Liver (tissue), 9 donors: ENCODE measurements around the gene EFCAB11. TPM values are rescaled to one million over a fixed set of nuclear protein-coding genes. Genes with fewer than 3 reads are reported as not detected.

Source experiments
- DNase-seq: peaks from one replicate; pipeline ENCODE4 v3.0.0-alpha.2; 2017; ENCODE audit warnings: low spot score
- H3K27ac ChIP-seq, 2 donors: one replicate each; pipeline ENCODE4 v1.7.0; 2013; ENCODE audit warnings: inconsistent platforms in 2 of 2, low read length in 2 of 2, control low read depth in 1 of 2, low read depth in 1 of 2, mild to moderate bottlenecking in 1 of 2
- H3K27me3 ChIP-seq, 4 donors: one replicate each; pipeline versions ENCODE4 v1.6.1 to v1.7.0; 2013; ENCODE audit warnings: low read length in 3 of 4, inconsistent platforms in 1 of 4, mild to moderate bottlenecking in 1 of 4, moderate library complexity in 1 of 4; ENCODE audit not compliant: control insufficient read depth in 4 of 4, insufficient read depth in 4 of 4
- H3K36me3 ChIP-seq, 4 donors: one replicate each; pipeline versions ENCODE4 v1.6.1 to v1.7.0; 2013; ENCODE audit warnings: low read length in 3 of 4, mild to moderate bottlenecking in 3 of 4, low read depth in 1 of 4, moderate library complexity in 1 of 4; ENCODE audit not compliant: control insufficient read depth in 4 of 4, insufficient read depth in 3 of 4
- H3K4me1 ChIP-seq, 4 donors: one replicate each; pipeline versions ENCODE4 v1.6.1 to v1.7.0; 2013; ENCODE audit warnings: low read length in 3 of 4, mild to moderate bottlenecking in 3 of 4, moderate library complexity in 1 of 4; ENCODE audit not compliant: control insufficient read depth in 4 of 4, insufficient read depth in 4 of 4
- H3K4me3 ChIP-seq, 3 donors: one replicate each; pipeline versions ENCODE4 v1.6.1 to v1.7.0; 2013; ENCODE audit warnings: low read length in 3 of 3, control low read depth in 1 of 3, low read depth in 1 of 3, mild to moderate bottlenecking in 1 of 3
- H3K9ac ChIP-seq, 2 donors: one replicate each; pipeline ENCODE4 v1.7.0; 2013; ENCODE audit warnings: low read length in 2 of 2, mild to moderate bottlenecking in 2 of 2, moderate library complexity in 2 of 2, control low read depth in 1 of 2, low read depth in 1 of 2
- H3K9me3 ChIP-seq, 4 donors: one replicate each; pipeline versions ENCODE4 v1.6.1 to v1.7.0; 2013; ENCODE audit warnings: low read length in 3 of 4; ENCODE audit not compliant: control insufficient read depth in 4 of 4
- ATF3 ChIP-seq: IDR thresholded peaks from 2 replicates; pipeline ENCODE4 v1.6.1; 2016; ENCODE audit warnings: antibody characterized with exemption
- EGR1 ChIP-seq, 2 donors: IDR thresholded peaks; 2 replicates each; pipeline ENCODE4 v1.6.1; 2016 to 2018; ENCODE audit warnings: antibody characterized with exemption in 2 of 2, low read depth in 2 of 2
- FOXA1 ChIP-seq: IDR thresholded peaks from 2 replicates; pipeline ENCODE4 v1.6.1; 2016; ENCODE audit warnings: antibody characterized with exemption
- FOXA2 ChIP-seq: IDR thresholded peaks from 2 replicates; pipeline ENCODE4 v1.6.1; 2016; ENCODE audit warnings: antibody characterized with exemption
- HNF4A ChIP-seq, 2 donors: conservative IDR thresholded peaks; 2 replicates each; pipeline ENCODE4 v1.6.1; 2016; ENCODE audit warnings: antibody characterized with exemption in 2 of 2, mild to moderate bottlenecking in 2 of 2
- HNF4G ChIP-seq: IDR thresholded peaks from 2 replicates; pipeline ENCODE4 v1.6.1; 2016; ENCODE audit warnings: antibody characterized with exemption
- JUND ChIP-seq, 2 donors: IDR thresholded peaks; 2 replicates each; pipeline ENCODE4 v1.6.1; 2016; ENCODE audit warnings: antibody characterized with exemption in 2 of 2
- MAX ChIP-seq: IDR thresholded peaks from 2 replicates; pipeline ENCODE4 v1.6.1; 2016; ENCODE audit warnings: antibody characterized with exemption
- NR2F2 ChIP-seq: IDR thresholded peaks from 2 replicates; pipeline ENCODE4 v1.6.1; 2016; ENCODE audit warnings: antibody characterized with exemption
- RAD21 ChIP-seq, 2 donors: IDR thresholded peaks; 2 replicates each; pipeline ENCODE4 v1.6.1; 2016; ENCODE audit warnings: antibody characterized with exemption in 2 of 2, mild to moderate bottlenecking in 2 of 2
- REST ChIP-seq: IDR thresholded peaks from 2 replicates; pipeline ENCODE4 v1.6.1; 2016; ENCODE audit warnings: antibody characterized with exemption, mild to moderate bottlenecking
- RXRA ChIP-seq, 2 donors: IDR thresholded peaks; 2 replicates each; pipeline ENCODE4 v1.6.1; 2017 to 2018; ENCODE audit warnings: antibody characterized with exemption in 2 of 2, mild to moderate bottlenecking in 1 of 2
- TAF1 ChIP-seq: conservative IDR thresholded peaks from 2 replicates; pipeline ENCODE4 v1.6.1; 2016; ENCODE audit warnings: antibody characterized with exemption, mild to moderate bottlenecking
- YY1 ChIP-seq: IDR thresholded peaks from 2 replicates; pipeline ENCODE4 v1.6.1; 2016; ENCODE audit warnings: antibody characterized with exemption, mild to moderate bottlenecking
- ZBTB33 ChIP-seq: IDR thresholded peaks from 2 replicates; pipeline ENCODE4 v1.6.1; 2016; ENCODE audit warnings: antibody characterized with exemption
- WGBS: extraction: QIAGEN DNeasy Blood & Tissue Kit; methylation state at CpG from one replicate; pipeline ENCODE4 v1.1.7; 2013; 5-methylcytosine and 5-hydroxymethylcytosine counted together
- polyA plus RNA-seq, 2 donors: library from polyadenylated mRNA; stranded (reverse) in 1 of 2; unstranded in 1 of 2; fragments of 200-250 nt in 1 of 2; fragments of >200 nt in 1 of 2; fragmentation: Nextera tagmentation in 1 of 2; extraction: Ambion mirVana in 1 of 2; gene quantifications; one replicate each; pipeline versions ENCODE4 v1.2.1 to v1.2.3, GENCODE V29; 2013 to 2015
- total RNA-seq, 2 donors: library from RNA; depleted of rRNA; stranded (reverse); fragments of >200 nt; gene quantifications; one replicate each; pipeline ENCODE4 v1.2.3, GENCODE V29; 2014
- donor health status: healthy.
- donor health status: healthy.
- donor health status: healthy.
- donor health status: healthy.
- donor health status: healthy.

Gene EFCAB11
- total and polyA plus RNA-seq, 4 donors: 2.1 to 4.7 (median 3.4) TPM

GRCh38 chr14:89890589-89890988 lies 63.9 kb downstream of the EFCAB11 start (continued):
- no peak for TF ChIP-seq ZBTB33
- TF ChIP-seq ATF3: no peak
- no peak for TF ChIP-seq EGR1 (IDR thresholded peaks at IDR 0.05; ENCODE audit: low read depth in 2 of 2)
- TF ChIP-seq FOXA2: no peak
- no peak for TF ChIP-seq HNF4A (conservative IDR thresholded peaks at IDR 0.05)
- TF ChIP-seq TAF1: no peak
- TF ChIP-seq NR2F2: no peak
- TF ChIP-seq MAX: no peak
- no peak for TF ChIP-seq FOXA1
- TF ChIP-seq HNF4G: no peak
- TF ChIP-seq YY1: no peak

- no peaks in the 10 kb centered on the region for H3K36me3 ChIP-seq
- H3K9me3 ChIP-seq: no peaks in the 10 kb centered on the region
- TF ChIP-seq JUND (IDR thresholded peaks at IDR 0.05): no peak
- no peak overlapping the region for H3K9ac ChIP-seq
- no peak for DNase-seq
- H3K4me3 ChIP-seq: no peak overlapping the region
- no peak overlapping the region for H3K27ac ChIP-seq
- no peaks in the 10 kb centered on the region for H3K4me1 ChIP-seq
- no peaks in the 10 kb centered on the region for H3K27me3 ChIP-seq
- 98% methylated on average over 4 of the region's 4 CpGs for WGBS
Measured at GRCh38 chr14:89889626-89890025, 64.9 kb downstream of the EFCAB11 start.

- 99% methylated on average over 2 of the region's 2 CpGs for WGBS
Measured at GRCh38 chr14:89884761-89885160, 69.8 kb downstream of the EFCAB11 start.

More at GRCh38 chr14:89884761-89885160, 69.8 kb downstream of the EFCAB11 start:
- no peaks in the 10 kb centered on the region for H3K36me3 ChIP-seq
- H3K4me3 ChIP-seq: no peak overlapping the region
- TF ChIP-seq RXRA (IDR thresholded peaks at IDR 0.05) (no peak), EGR1 (IDR thresholded peaks at IDR 0.05; ENCODE audit: low read depth in 2 of 2) (no peak), JUND (IDR thresholded peaks at IDR 0.05) (no peak), YY1 (no peak), RAD21 (IDR thresholded peaks at IDR 0.05) (no peak), REST (no peak)
- no peak overlapping the region for H3K9ac ChIP-seq
- DNase-seq: no peak
- no peaks in the 10 kb centered on the region for H3K27me3 ChIP-seq
- no peak overlapping the region for H3K27ac ChIP-seq
- H3K4me1 ChIP-seq: no peaks in the 10 kb centered on the region
- H3K9me3 ChIP-seq: no peaks in the 10 kb centered on the region
